Skeletal muscle tissue (tissue), 4 donors: Measurements from ENCODE around the gene HELZ. TPM values are rescaled to one million over a fixed set of nuclear protein-coding genes. Genes with fewer than 3 reads are reported as not detected.
A peak's percentile ranks its signal among the peaks of the same experiment; 100 is the strongest.
"Not testable (repeated sequence)": the region's sequence is repeated elsewhere in the genome, so short reads cannot be mapped to it uniquely, and the experiment has no call there.

Experiments used
- H3K27ac ChIP-seq: one replicate; pipeline ENCODE4 v1.7.0; 2013; ENCODE audit warnings: mild to moderate bottlenecking, low read depth, low read length, inconsistent platforms
- H3K27me3 ChIP-seq, 3 donors: one replicate each; pipeline ENCODE4 v1.7.0; 2013; ENCODE audit warnings: low read length in 3 of 3; ENCODE audit not compliant: control insufficient read depth in 3 of 3, insufficient read depth in 3 of 3
- H3K36me3 ChIP-seq, 3 donors: one replicate each; pipeline ENCODE4 v1.7.0; 2013; ENCODE audit warnings: low read length in 3 of 3; ENCODE audit not compliant: control insufficient read depth in 3 of 3, insufficient read depth in 3 of 3
- H3K4me1 ChIP-seq, 3 donors: one replicate each; pipeline ENCODE4 v1.7.0; 2013; ENCODE audit warnings: low read length in 3 of 3, mild to moderate bottlenecking in 3 of 3; ENCODE audit not compliant: control insufficient read depth in 3 of 3, insufficient read depth in 3 of 3
- H3K4me3 ChIP-seq, 3 donors: one replicate each; pipeline ENCODE4 v1.7.0; 2013; ENCODE audit warnings: low read length in 3 of 3
- H3K9ac ChIP-seq, 3 donors: one replicate each; pipeline ENCODE4 v1.7.0; 2013; ENCODE audit warnings: low read length in 3 of 3, mild to moderate bottlenecking in 3 of 3, moderate library complexity in 2 of 3, low read depth in 1 of 3
- H3K9me3 ChIP-seq, 3 donors: one replicate each; pipeline ENCODE4 v1.7.0; 2013; ENCODE audit warnings: low read length in 3 of 3; ENCODE audit not compliant: control insufficient read depth in 3 of 3
- total RNA-seq: library from RNA; depleted of rRNA; stranded (reverse); fragments of >200 nt; gene quantifications from one replicate; pipeline ENCODE4 v1.2.3, GENCODE V29; 2014
- donor health status: Osteomylitis.

HELZ gene, protein sequence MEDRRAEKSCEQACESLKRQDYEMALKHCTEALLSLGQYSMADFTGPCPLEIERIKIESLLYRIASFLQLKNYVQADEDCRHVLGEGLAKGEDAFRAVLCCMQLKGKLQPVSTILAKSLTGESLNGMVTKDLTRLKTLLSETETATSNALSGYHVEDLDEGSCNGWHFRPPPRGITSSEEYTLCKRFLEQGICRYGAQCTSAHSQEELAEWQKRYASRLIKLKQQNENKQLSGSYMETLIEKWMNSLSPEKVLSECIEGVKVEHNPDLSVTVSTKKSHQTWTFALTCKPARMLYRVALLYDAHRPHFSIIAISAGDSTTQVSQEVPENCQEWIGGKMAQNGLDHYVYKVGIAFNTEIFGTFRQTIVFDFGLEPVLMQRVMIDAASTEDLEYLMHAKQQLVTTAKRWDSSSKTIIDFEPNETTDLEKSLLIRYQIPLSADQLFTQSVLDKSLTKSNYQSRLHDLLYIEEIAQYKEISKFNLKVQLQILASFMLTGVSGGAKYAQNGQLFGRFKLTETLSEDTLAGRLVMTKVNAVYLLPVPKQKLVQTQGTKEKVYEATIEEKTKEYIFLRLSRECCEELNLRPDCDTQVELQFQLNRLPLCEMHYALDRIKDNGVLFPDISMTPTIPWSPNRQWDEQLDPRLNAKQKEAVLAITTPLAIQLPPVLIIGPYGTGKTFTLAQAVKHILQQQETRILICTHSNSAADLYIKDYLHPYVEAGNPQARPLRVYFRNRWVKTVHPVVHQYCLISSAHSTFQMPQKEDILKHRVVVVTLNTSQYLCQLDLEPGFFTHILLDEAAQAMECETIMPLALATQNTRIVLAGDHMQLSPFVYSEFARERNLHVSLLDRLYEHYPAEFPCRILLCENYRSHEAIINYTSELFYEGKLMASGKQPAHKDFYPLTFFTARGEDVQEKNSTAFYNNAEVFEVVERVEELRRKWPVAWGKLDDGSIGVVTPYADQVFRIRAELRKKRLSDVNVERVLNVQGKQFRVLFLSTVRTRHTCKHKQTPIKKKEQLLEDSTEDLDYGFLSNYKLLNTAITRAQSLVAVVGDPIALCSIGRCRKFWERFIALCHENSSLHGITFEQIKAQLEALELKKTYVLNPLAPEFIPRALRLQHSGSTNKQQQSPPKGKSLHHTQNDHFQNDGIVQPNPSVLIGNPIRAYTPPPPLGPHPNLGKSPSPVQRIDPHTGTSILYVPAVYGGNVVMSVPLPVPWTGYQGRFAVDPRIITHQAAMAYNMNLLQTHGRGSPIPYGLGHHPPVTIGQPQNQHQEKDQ (N-terminal part only)
- 53.8 TPM for total RNA-seq

DNA sequence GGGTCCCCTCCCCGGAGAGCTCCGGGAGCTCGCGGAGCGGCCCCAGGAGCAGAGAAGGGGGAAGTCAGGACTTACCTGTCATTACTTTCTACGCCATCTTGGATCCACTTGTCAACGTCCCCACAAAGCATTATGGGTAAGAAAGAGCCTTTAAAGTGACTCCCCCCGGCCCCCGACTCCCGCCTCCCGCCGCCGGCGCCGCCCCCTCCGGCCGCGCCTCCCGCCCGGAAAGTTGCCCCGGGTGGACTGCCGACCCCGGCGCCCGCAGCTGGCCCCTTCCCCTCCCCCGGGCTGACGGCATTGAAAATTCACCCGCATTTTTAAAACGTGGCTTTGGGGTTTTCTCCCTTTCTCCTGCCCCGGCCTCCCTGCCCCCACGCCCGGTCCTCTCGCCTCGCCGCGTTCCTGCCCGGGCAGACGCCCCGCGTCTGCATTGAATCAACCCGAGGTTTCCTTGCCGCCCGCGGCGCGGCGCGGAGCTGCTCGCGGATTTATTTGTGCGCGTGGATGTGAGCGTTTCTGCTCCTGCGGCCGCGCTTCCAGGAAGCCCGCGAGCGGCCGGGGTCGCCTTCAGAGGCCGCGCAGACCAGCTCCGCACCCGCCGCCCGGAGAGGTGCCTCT is at the start of gene HELZ:
HELZ (minus strand) TSS at position 124 of the 621 bp plus-strand sequence. CDS start 26,392 bp downstream, outside the sequence.
- Histone ChIP-seq H3K9ac (peak within 1 kb of the TSS; percentile 90 to 96 (median 95)), H3K4me1 (peaks cover 24 to 36% (median 32%) of the 10 kb centered on the region in 3 donors), H3K36me3 (peaks cover 0 to 3% (median 0%) of the 10 kb centered on the region in 3 donors), H3K9me3 (no peaks in the 10 kb centered on the region), H3K27me3 (no peaks in the 10 kb centered on the region), H3K4me3 (peak within 1 kb of the TSS; percentile 81 to 86 (median 82)), H3K27ac (peak within 1 kb of the TSS; percentile 93)

DNA sequence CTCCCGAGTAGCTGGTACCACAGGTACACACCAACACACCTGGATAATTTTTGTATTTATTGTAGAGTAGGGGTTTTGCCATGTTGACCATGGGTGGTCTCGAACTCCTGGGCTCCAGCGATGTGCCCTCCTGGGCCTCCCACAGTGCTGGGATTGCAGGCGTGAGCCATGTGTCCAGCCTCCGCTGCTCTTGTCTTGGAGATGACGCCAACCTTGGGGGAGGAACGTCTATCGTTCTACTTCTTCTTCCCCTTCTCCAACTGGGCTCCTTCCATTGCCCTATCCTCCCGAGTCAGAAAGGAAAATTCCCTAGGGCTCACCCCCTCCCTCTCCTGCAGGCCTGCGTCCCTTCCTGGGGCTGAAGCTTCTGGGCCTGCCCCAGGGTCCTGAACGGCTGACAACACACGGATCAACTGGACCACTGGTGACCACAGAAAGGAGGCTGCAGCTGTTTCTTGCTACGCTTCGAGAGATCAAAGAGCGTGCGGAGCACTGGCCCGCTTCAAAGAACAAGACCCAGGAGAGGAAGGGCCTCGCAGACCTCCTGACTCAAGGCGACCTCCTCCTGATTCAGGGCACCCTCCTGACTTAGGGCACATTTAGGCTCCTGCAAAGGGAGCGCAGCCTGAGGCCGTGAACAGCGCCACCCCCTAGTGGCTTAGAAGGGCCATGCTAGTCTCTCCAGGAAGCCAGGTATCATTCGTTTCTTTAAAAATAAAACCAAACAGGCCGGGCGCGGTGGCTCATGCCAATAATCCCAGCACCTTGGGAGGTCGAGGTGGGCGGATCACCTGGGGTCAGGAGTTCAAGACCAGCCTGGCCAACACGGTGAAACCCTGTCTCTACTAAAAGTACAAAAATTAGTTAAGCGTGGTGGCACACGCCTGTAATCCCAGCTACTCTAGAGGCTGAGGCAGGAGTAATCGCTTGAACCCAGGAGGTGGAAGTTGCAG is 48.5 kb upstream of the HELZ start:
- Histone ChIP-seq H3K9ac (peak overlapping the region in 1 of 3 donors; percentile 50), H3K4me3 (peak overlapping the region; percentile 23 to 41 (median 40)), H3K27ac (no peak overlapping the region)

DNA sequence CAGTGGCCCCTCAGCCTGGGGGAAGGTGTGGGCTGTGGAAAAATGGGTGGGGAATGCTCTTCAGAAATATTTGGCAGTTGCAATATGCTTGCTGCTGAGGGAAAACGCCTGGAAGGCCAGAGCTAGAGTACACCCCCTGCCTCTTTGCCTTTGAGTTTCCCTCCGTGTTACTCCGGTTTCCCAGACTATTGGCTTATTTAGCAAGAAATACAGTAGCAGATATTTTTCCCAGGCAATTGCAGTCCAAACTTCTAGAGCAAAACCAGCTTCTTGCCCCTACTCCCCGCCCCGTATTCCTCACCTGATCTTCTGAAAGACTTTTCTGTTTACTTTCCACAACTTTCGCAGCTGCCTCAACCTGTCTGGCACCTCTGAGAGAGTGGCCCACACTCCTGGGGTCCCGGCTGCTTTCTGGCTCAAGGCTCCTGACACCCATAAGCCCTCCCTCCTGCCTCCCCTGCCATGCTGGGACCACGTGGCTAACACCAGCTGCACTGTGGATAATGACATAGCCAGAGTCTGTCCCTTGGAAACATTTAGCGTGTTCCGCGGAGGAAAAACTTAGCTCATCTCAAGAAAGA is 45.8 kb upstream of the HELZ start:
- Histone ChIP-seq H3K9me3 (no peaks in the 10 kb centered on the region), H3K4me3 (no peak overlapping the region), H3K27me3 (no peaks in the 10 kb centered on the region), H3K4me1 (peaks cover 14 to 21% (median 19%) of the 10 kb centered on the region in 3 donors), H3K27ac (no peak overlapping the region), H3K9ac (no peak overlapping the region), H3K36me3 (no peaks in the 10 kb centered on the region)

More for the DNA sequence above, 48.5 kb upstream of the HELZ start:
- H3K9me3 ChIP-seq = no peaks in the 10 kb centered on the region
- H3K27me3 ChIP-seq = no peaks in the 10 kb centered on the region
- peaks cover 14 to 21% (median 19%) of the 10 kb centered on the region in 3 donors for H3K4me1 ChIP-seq
- no peaks in the 10 kb centered on the region for H3K36me3 ChIP-seq

DNA sequence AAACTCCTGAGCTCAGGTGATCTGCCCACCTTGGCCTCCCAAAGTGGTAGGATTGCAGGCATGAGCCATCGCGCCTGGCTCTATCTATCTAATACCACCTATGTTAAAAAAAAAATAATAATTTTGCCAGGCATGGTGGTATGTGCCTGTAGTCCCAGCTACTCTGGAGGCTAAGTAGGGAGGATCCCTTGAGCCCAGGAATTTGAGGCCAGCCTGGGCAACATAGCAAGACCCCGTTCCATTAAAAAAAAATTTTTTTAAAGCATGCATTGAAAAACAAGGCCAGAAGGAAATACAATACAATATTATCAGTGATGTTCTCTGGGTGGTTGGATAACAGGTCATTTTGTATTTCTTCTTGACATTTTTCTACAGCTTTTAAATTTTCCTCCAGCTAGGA is 45.2 kb upstream of the HELZ start:
- H3K9me3 ChIP-seq = no peaks in the 10 kb centered on the region
- no peak overlapping the region for H3K9ac ChIP-seq
- no peaks in the 10 kb centered on the region for H3K27me3 ChIP-seq
- H3K4me3 ChIP-seq = no peak overlapping the region
- no peaks in the 10 kb centered on the region for H3K36me3 ChIP-seq
- H3K27ac ChIP-seq = no peak overlapping the region
- H3K4me1 ChIP-seq = peaks cover 14 to 21% (median 19%) of the 10 kb centered on the region in 3 donors

DNA sequence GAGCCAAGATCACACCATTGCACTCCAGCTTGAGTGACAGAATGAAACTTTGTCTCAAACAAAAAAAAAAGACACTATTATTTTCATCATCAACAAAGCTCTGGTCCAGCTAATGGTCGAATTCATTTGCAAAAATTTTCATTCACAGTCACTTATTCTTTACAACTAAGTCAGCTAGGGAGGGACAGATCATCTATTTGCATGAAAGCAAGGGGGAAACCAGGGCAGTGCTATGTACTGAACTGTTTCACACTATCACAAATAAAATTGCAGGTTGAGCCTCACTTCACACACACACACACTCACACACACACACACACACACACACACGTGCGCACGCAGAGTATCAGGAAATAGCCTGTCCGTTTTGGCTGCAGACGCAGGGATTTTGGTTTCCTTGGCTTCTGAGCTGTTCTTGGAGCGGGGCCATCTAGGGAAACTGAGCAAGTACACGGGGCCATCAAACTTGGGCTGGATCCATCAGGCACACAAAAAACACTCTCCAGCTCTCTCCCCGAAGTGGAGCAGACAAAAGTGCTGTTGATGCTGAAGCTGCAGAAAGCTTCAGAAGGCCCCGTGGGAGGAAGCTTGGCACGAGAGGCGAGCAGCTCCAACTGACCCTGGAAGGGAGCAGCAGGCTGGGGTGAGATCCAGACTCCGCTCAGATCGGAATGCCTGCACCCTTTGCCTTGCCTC is 44.3 kb upstream of the HELZ start:
- peaks cover 14 to 21% (median 19%) of the 10 kb centered on the region in 3 donors for H3K4me1 ChIP-seq
- H3K4me3 ChIP-seq = peak overlapping the region in 1 of 3 donors; percentile 45
- H3K27me3 ChIP-seq = no peaks in the 10 kb centered on the region
- no peaks in the 10 kb centered on the region for H3K36me3 ChIP-seq
- peak overlapping the region in 1 of 3 donors; percentile 8 for H3K9ac ChIP-seq
- H3K27ac ChIP-seq = no peak overlapping the region
- H3K9me3 ChIP-seq = no peaks in the 10 kb centered on the region

DNA sequence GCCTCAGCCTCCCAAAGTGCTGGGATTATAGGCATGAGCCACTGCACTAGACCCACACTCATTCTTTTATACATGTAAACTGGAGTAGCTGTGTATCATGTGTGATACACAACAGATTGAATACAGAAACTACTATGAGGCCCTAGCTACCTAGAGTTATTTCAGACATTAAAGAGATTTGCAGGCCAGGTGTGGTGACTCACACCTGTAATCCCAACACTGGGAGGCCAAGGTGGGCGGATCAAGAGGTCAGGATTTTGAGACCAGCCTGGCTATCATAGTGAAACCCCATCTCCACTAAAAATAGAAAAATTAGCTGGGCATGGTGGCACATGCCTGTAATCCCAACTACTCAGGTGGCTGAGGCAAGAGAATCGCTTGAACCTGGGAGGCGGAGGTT is 41.8 kb upstream of the HELZ start:
- not testable (repeated sequence) for H3K9ac ChIP-seq

DNA sequence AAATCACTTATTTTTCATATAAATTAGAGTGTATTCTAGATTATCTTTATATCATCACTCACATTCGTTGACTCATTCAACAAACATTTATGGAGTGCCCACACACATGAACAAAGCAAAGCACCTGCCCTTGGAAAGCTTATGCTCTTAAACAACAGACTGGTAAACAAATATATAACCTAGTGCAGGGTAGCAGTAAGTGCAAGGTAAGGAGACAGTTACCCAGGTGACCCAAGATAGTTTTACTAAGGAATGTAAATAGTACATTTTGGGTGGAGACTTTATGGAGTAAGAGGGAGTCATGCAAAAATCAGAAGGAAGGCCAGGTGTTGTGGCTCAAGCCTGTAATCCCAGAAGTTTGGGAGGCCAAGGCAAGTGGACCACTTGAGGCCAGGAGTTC is 40.4 kb upstream of the HELZ start:
- Histone ChIP-seq H3K27ac (no peak overlapping the region), H3K4me1 (peaks cover 17 to 20% (median 17%) of the 10 kb centered on the region in 3 donors), H3K9ac (no peak overlapping the region), H3K4me3 (no peak overlapping the region), H3K36me3 (no peaks in the 10 kb centered on the region), H3K9me3 (no peaks in the 10 kb centered on the region), H3K27me3 (no peaks in the 10 kb centered on the region)

More for the DNA sequence above, 41.8 kb upstream of the HELZ start:
- not testable (repeated sequence) for H3K4me3 ChIP-seq, H3K9me3 ChIP-seq, H3K27me3 ChIP-seq, H3K36me3 ChIP-seq, H3K27ac ChIP-seq
- peaks cover 13 to 14% (median 13%) of the 10 kb centered on the region in 3 donors for H3K4me1 ChIP-seq
